ENCODE results near the gene BRSK2.

BRSK2 gene

DNA sequence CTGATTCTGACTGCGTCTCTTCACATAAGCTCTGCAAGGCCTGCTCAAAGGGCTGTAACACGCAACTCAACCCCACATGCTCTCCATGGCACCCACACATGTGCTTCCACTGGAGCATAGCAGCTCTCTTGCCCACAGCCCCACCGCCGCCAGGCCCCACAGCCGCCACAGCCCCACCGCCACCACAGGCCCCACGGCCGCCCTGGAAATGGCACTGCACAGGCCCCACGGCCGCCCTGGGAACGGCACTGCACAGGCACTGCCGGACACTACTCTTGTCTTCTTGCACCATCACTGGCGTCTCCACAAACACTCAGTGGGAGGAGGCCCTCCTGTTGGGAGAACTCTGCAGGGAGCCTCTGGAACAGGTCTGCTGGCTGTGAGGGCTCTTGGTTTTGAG, 88.3 kb downstream of the BRSK2 start:
- TF ChIP-seq CTCF (conservative IDR thresholded peaks at IDR 0.05; ENCODE audit: low read length) = no peak
- no peak overlapping the region for H3K4me3 ChIP-seq (ENCODE audit: low read length)

DNA sequence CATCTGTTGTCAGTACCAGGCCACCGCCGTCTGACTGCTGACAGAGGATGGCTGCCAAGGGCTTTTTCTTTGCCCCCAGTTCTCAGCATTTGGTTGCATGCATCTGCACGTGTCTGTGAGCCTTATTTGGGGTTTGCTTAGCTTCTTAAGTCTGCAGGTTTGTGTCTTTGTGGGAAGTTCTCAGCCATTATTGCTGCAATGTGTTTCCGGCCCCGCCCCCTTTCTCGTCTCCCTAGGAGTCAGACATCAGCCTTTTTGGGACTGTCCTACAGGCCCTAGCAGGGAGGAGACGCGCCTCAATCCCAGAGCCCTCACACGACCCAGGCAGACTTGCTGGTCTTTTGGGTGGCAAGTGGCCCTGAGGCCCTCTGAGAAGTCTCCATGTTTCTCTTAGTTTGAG, 88.8 kb downstream of the BRSK2 start:
- no peak overlapping the region for H3K4me3 ChIP-seq (ENCODE audit: low read length)

More for the DNA sequence above, 88.3 kb downstream of the BRSK2 start:
- DNase-seq (ENCODE audit: low read depth) = no peak

GRCh38 chr11:1479006-1479677, 89.4 kb downstream of the BRSK2 start:
- DNase-seq (ENCODE audit: low read depth) = no peak
- TF ChIP-seq CTCF (conservative IDR thresholded peaks at IDR 0.05; ENCODE audit: low read length) = no peak
- no peak overlapping the region for H3K4me3 ChIP-seq (ENCODE audit: low read length)

More for the DNA sequence above, 88.8 kb downstream of the BRSK2 start:
- TF ChIP-seq CTCF (conservative IDR thresholded peaks at IDR 0.05; ENCODE audit: low read length) = no peak
- DNase-seq (ENCODE audit: low read depth) = no peak

GRCh38 chr11:1479678-1480118, 90.0 kb downstream of the BRSK2 start:
- H3K4me3 ChIP-seq (ENCODE audit: low read length) = no peak overlapping the region
- no peak for TF ChIP-seq CTCF (conservative IDR thresholded peaks at IDR 0.05; ENCODE audit: low read length)
- DNase-seq (ENCODE audit: low read depth) = no peak

DNA sequence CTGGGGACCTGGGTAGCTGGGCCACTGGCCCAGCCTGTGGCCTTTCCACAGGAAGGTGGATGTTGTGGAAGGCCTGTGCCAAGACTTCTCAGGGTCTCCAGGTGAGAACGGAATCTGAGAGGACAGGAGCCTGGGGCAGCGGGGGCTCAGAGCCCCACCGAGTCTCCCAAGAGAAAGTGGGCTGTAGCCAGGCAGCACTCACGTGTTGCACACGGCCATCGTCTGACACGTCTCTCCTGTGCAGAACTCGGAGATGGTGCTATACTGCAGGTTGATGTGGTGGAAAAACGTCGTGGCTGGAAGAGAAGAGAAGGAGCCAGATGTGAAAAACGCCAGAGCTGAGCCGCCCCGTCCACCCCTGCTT, 90.4 kb downstream of the BRSK2 start:
- TF ChIP-seq CTCF (conservative IDR thresholded peaks at IDR 0.05; ENCODE audit: low read length) = no peak
- H3K4me3 ChIP-seq (ENCODE audit: low read length) = no peak overlapping the region
- no peak for DNase-seq (ENCODE audit: low read depth)

DNA sequence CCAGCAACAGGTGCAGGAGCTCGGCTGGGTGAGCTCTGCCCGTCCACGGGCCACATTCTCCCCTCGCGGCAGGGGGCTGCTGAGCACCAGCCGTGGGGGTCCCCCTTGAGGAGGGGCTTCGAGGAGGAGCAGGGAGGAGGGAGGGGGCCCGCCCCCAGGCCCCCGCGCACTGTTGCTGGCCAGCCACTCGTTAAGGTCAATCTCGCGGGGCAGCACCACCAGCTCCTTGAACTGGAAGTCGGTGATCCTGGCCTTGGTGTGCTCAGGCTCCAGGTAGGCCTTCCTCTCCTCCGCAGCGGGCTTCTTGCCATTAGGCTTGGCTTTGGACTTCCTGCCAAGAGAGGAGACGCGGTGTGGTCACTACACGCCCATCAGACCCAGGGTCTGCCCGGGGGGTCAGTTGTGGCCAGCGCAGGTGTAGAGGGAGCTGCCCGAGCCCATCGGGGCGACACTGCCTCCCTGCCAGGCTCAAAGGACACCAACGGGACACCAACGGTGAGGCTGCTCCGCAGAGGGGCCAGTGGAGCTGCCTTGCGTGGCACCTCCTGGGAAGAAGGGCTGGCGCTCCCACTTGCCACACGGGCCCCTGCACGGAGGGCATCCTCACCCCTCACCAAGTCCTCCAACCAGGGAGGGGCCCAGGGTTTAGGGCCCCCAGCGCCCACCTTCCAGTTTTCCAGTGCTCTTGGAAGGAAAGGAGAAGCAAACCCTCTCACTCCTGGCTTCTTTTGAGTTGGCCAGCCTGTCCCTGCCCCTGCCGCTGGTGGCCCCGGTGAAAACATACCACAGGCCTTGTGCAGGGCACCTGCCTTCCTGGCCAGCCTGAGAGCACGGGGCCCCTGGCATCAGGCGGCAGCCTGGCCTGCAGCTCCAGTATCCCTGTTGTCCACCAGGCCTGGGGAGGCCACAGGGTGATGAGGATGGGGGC, 91.1 kb downstream of the BRSK2 start:
- H3K4me3 ChIP-seq (ENCODE audit: low read length) = no peak overlapping the region
- no peak for DNase-seq (ENCODE audit: low read depth)
- no peak for TF ChIP-seq CTCF (conservative IDR thresholded peaks at IDR 0.05; ENCODE audit: low read length)

GRCh38 chr11:1481483-1481825, 91.7 kb downstream of the BRSK2 start:
- no peak for DNase-seq (ENCODE audit: low read depth)
- H3K4me3 ChIP-seq (ENCODE audit: low read length) = no peak overlapping the region
- no peak for TF ChIP-seq CTCF (conservative IDR thresholded peaks at IDR 0.05; ENCODE audit: low read length)

Measured in AG10803 (cell line).